Neural progenitor cell (in vitro differentiated cells): ENCODE data around the gene RASL11B.

Experiments used
- CTCF ChIP-seq: fragments of 200-600 bp; sonication (generic); IDR thresholded peaks from 2 replicates; pipeline ENCODE4 v1.5.1; 2017; ENCODE audit warnings: antibody characterized with exemption, mild to moderate bottlenecking
- EZH2 ChIP-seq: fragments of 200-600 bp; sonication (generic); IDR thresholded peaks from 2 replicates; pipeline ENCODE4 v1.6.1; 2017; ENCODE audit warnings: antibody characterized with exemption, mild to moderate bottlenecking, moderate library complexity

GRCh38 chr4:52864793-52865192 lies 2.7 kb downstream of the RASL11B start:
- TF ChIP-seq CTCF (no peak), EZH2 (no peak)
